Mammary epithelial cell (primary cell): ENCODE results near the gene PIK3C2G.

Experiments
- EZH2 ChIP-seq: IDR thresholded peaks from 2 replicates; pipeline ENCODE4 v1.6.1; 2012; ENCODE audit warnings: low read length, inconsistent platforms, borderline replicate concordance
- TF ChIP-seq, protein P1 (sequence below), 2 donors: IDR thresholded peaks in 1 of 2; conservative IDR thresholded peaks in 1 of 2; 2 replicates each; pipeline ENCODE4 v1.5.1; 2011 to 2012; ENCODE audit warnings: inconsistent platforms in 2 of 2, low read length in 2 of 2, mild to moderate bottlenecking in 2 of 2, control low read depth in 1 of 2, low read depth in 1 of 2; ENCODE audit not compliant: insufficient read depth in 1 of 2; ENCODE audit errors: extremely low read depth in 1 of 2

DNA sequence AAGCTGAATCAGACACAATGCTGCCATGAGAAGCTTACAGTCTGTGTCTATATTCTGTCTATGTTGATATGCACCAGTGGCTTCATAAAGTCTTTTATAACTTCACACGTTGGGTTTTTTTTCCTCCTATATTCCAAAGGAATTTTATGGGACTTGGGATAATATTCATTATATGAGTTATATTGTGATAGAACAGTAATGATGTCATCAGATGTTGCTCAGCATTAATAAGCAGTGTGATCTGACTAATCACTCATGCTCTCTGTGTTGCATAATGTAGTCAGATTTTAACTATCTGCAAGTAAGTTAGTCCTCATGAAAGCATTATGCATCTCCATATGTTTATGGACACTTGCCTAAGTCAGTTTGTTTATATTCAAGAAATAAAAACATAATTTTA lies 316.9 kb downstream of the PIK3C2G start:
- TF ChIP-seq, protein P1, sequence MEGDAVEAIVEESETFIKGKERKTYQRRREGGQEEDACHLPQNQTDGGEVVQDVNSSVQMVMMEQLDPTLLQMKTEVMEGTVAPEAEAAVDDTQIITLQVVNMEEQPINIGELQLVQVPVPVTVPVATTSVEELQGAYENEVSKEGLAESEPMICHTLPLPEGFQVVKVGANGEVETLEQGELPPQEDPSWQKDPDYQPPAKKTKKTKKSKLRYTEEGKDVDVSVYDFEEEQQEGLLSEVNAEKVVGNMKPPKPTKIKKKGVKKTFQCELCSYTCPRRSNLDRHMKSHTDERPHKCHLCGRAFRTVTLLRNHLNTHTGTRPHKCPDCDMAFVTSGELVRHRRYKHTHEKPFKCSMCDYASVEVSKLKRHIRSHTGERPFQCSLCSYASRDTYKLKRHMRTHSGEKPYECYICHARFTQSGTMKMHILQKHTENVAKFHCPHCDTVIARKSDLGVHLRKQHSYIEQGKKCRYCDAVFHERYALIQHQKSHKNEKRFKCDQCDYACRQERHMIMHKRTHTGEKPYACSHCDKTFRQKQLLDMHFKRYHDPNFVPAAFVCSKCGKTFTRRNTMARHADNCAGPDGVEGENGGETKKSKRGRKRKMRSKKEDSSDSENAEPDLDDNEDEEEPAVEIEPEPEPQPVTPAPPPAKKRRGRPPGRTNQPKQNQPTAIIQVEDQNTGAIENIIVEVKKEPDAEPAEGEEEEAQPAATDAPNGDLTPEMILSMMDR (conservative IDR thresholded peaks at IDR 0.05 in 1 of 2, IDR thresholded peaks at IDR 0.05 in 1 of 2; ENCODE audit: extremely low read depth in 1 of 2, insufficient read depth in 1 of 2, low read depth in 1 of 2, low read length in 2 of 2) = no peak
- TF ChIP-seq EZH2 = no peak
